Measurements from ENCODE around the gene RAB31.
A peak's percentile ranks its signal among the peaks of the same experiment; 100 is the strongest.
"Not testable (repeated sequence)": the region's sequence is repeated elsewhere in the genome, so short reads cannot be mapped to it uniquely, and the experiment has no call there.

RAB31 gene

DNA sequence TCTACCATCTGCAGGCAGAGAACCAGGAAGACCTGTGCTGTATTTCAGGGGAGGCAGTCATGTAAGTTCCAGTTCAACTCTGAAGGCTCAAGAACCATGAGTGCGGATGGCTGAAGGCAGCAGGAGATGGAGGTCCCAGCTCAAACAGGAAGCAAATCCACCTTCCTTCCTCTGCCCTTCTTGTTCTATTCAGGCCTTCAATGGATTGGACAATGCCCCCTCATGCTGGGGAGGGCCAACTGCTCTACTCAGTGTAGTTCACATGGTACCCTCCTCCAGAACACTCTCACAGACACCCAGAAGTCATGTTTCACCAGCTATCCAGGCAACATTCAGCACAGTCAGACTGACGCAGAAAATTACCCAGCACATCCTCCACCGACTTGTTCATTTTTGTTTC is 39.1 kb upstream of the RAB31 start:
- in situ Hi-C loops (cut with MboI; ENCODE audit: low sequenced_read_pairs, unreplicated experiment) = no loop called here
- no peak for TF ChIP-seq CTCF (IDR thresholded peaks at IDR 0.05; ENCODE audit: borderline replicate concordance, control extremely low read depth, extremely low read depth, insufficient read depth, missing control alignments)
- no peak for DNase-seq (ENCODE audit: low spot score)

GRCh38 chr18:9671214-9671613 is 36.9 kb upstream of the RAB31 start:
- in situ Hi-C loops (cut with MboI; ENCODE audit: low sequenced_read_pairs, unreplicated experiment) = no loop called here
- no peak for TF ChIP-seq CTCF (IDR thresholded peaks at IDR 0.05; ENCODE audit: borderline replicate concordance, control extremely low read depth, extremely low read depth, insufficient read depth, missing control alignments)

GRCh38 chr18:9673296-9674251 is 34.5 kb upstream of the RAB31 start:
- peak; percentile 52 for TF ChIP-seq CTCF (IDR thresholded peaks at IDR 0.05; ENCODE audit: borderline replicate concordance, control extremely low read depth, extremely low read depth, insufficient read depth, missing control alignments)
- peak; percentile 84 for DNase-seq (ENCODE audit: low spot score)
- in situ Hi-C loops (cut with MboI; ENCODE audit: low sequenced_read_pairs, unreplicated experiment) = no loop called here

More at GRCh38 chr18:9671214-9671613, 36.9 kb upstream of the RAB31 start:
- no peak for DNase-seq (ENCODE audit: low spot score)

- DNase-seq (ENCODE audit: low spot score); in situ Hi-C loops (cut with MboI; ENCODE audit: low sequenced_read_pairs, unreplicated experiment): not testable (repeated sequence)
Measured at GRCh38 chr18:9678216-9678615, 29.9 kb upstream of the RAB31 start.

GRCh38 chr18:9679125-9679524 is 29.0 kb upstream of the RAB31 start:
- in situ Hi-C loops (cut with MboI; ENCODE audit: low sequenced_read_pairs, unreplicated experiment) = no loop called here
- TF ChIP-seq CTCF (IDR thresholded peaks at IDR 0.05; ENCODE audit: borderline replicate concordance, control extremely low read depth, extremely low read depth, insufficient read depth, missing control alignments) = no peak
- DNase-seq (ENCODE audit: low spot score) = no peak

DNA sequence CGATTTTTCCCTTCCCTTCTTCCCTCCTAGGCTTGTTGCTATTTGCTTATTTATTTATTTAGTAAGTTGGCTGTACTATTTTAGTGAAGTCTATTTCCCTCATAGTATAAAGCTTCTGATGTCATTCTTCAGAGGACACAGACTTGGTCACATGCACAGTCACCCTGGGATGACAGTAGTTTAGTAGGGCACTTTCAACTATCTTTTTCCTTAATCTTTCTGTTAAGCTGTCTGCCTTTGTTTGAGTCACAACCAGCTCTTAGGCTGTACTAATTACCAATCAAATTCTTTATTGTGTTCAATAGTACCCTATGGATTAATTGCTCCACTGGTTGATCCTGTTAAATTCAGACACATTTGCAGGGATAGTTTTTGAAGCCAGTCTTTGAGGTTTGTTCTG is 26.9 kb upstream of the RAB31 start:
- no peak for TF ChIP-seq CTCF (IDR thresholded peaks at IDR 0.05; ENCODE audit: borderline replicate concordance, control extremely low read depth, extremely low read depth, insufficient read depth, missing control alignments)
- no peak for DNase-seq (ENCODE audit: low spot score)
- in situ Hi-C loops (cut with MboI; ENCODE audit: low sequenced_read_pairs, unreplicated experiment) = no loop called here

- in situ Hi-C loops (cut with MboI; ENCODE audit: low sequenced_read_pairs, unreplicated experiment) = no loop called here
- no peak for TF ChIP-seq CTCF (IDR thresholded peaks at IDR 0.05; ENCODE audit: borderline replicate concordance, control extremely low read depth, extremely low read depth, insufficient read depth, missing control alignments)
- DNase-seq (ENCODE audit: low spot score) = no peak
Measured at GRCh38 chr18:9682572-9682971, 25.5 kb upstream of the RAB31 start.
